ACC112 (cell line): ENCODE measurements around the gene PIGV.
A peak's percentile ranks its signal among the peaks of the same experiment; 100 is the strongest.

Experiments
- H2AFZ ChIP-seq: fragments of 200-600 bp; sonication (generic); one replicate; pipeline ENCODE4 v1.6.0; 2017; ENCODE audit warnings: antibody characterized with exemption, low read length; ENCODE audit not compliant: unreplicated experiment
- H3K27ac ChIP-seq: fragments of 200-600 bp; sonication (generic); 2 replicates; pipeline ENCODE4 v1.5.1; 2014; ENCODE audit warnings: low read depth, mild to moderate bottlenecking, antibody characterized with exemption, low read length, moderate library complexity
- H3K27me3 ChIP-seq: fragments of 200-600 bp; sonication (generic); 2 replicates; pipeline ENCODE4 v1.6.1; 2014; ENCODE audit warnings: mild to moderate bottlenecking, antibody characterized with exemption, low read length, moderate library complexity, mixed read lengths; ENCODE audit not compliant: insufficient read depth
- H3K36me3 ChIP-seq: fragments of 200-600 bp; sonication (generic); 2 replicates; pipeline ENCODE4 v1.6.1; 2016; ENCODE audit warnings: mild to moderate bottlenecking, antibody characterized with exemption, low read length, moderate library complexity, mixed read lengths; ENCODE audit not compliant: insufficient read depth
- H3K4me1 ChIP-seq: fragments of 200-600 bp; sonication (generic); one replicate; pipeline ENCODE4 v1.6.1; 2016; ENCODE audit warnings: low read length, mixed read lengths; ENCODE audit not compliant: insufficient read depth, unreplicated experiment, control insufficient read depth
- H3K4me3 ChIP-seq: fragments of 200-600 bp; sonication (generic); 2 replicates; pipeline ENCODE4 v1.5.1; 2014; ENCODE audit warnings: mild to moderate bottlenecking, low read depth, low read length
- H3K79me2 ChIP-seq: fragments of 200-600 bp; sonication (generic); one replicate; pipeline ENCODE4 v1.6.0; 2016; ENCODE audit warnings: low read length; ENCODE audit not compliant: control insufficient read depth, unreplicated experiment, insufficient read depth

PIGV gene

DNA sequence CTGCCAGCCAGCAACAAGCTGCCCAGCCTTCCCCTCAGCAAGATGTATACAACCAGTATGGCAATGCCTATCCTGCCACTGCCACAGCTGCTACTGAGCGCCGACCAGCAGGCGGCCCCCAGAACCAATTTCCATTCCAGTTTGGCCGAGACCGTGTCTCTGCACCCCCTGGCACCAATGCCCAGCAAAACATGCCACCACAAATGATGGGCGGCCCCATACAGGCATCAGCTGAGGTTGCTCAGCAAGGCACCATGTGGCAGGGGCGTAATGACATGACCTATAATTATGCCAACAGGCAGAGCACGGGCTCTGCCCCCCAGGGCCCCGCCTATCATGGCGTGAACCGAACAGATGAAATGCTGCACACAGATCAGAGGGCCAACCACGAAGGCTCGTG is 13.3 kb upstream of the PIGV start:
- Histone ChIP-seq H3K27me3 (no peaks in the 10 kb centered on the region), H3K36me3 (peaks cover 52% of the 10 kb centered on the region), H3K79me2 (no peaks in the 10 kb centered on the region), H3K27ac (no peak overlapping the region), H2AFZ (no peak overlapping the region), H3K4me1 (peaks cover 35% of the 10 kb centered on the region), H3K4me3 (no peak overlapping the region)

GRCh38 chr1:26775666-26776065 is 12.1 kb upstream of the PIGV start:
- H3K27ac ChIP-seq, result no peak overlapping the region
- peaks cover 31% of the 10 kb centered on the region for H3K4me1 ChIP-seq
- H3K79me2 ChIP-seq, result no peaks in the 10 kb centered on the region
- no peak overlapping the region for H3K4me3 ChIP-seq
- no peak overlapping the region for H2AFZ ChIP-seq
- peaks cover 52% of the 10 kb centered on the region for H3K36me3 ChIP-seq
- no peaks in the 10 kb centered on the region for H3K27me3 ChIP-seq

DNA sequence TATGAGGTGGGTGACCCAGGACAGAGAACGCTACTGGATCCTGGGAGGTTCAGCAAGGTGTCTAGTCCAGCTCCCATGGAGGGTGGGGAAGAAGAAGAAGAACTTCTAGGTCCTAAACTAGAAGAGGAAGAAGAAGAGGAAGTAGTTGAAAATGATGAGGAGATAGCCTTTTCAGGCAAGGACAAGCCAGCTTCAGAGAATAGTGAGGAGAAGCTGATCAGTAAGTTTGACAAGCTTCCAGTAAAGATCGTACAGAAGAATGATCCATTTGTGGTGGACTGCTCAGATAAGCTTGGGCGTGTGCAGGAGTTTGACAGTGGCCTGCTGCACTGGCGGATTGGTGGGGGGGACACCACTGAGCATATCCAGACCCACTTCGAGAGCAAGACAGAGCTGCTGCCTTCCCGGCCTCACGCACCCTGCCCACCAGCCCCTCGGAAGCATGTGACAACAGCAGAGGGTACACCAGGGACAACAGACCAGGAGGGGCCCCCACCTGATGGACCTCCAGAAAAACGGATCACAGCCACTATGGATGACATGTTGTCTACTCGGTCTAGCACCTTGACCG is 8.6 kb upstream of the PIGV start:
- peaks cover 15% of the 10 kb centered on the region for H3K4me1 ChIP-seq
- no peaks in the 10 kb centered on the region for H3K79me2 ChIP-seq
- H3K27me3 ChIP-seq, result no peaks in the 10 kb centered on the region
- H3K4me3 ChIP-seq, result no peak overlapping the region
- no peak overlapping the region for H3K27ac ChIP-seq
- H3K36me3 ChIP-seq, result peaks cover 39% of the 10 kb centered on the region
- no peak overlapping the region for H2AFZ ChIP-seq

DNA sequence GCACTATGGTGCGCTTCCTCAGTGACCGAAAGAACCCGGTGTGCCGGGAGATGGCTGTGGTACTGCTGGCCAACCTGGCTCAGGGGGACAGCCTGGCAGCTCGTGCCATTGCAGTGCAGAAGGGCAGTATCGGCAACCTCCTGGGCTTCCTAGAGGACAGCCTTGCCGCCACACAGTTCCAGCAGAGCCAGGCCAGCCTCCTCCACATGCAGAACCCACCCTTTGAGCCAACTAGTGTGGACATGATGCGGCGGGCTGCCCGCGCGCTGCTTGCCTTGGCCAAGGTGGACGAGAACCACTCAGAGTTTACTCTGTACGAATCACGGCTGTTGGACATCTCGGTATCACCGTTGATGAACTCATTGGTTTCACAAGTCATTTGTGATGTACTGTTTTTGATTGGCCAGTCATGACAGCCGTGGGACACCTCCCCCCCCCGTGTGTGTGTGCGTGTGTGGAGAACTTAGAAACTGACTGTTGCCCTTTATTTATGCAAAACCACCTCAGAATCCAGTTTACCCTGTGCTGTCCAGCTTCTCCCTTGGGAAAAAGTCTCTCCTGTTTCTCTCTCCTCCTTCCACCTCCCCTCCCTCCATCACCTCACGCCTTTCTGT is 7.3 kb upstream of the PIGV start:
- no peak overlapping the region for H3K4me3 ChIP-seq
- H3K79me2 ChIP-seq, result no peaks in the 10 kb centered on the region
- H3K27me3 ChIP-seq, result no peaks in the 10 kb centered on the region
- H2AFZ ChIP-seq, result no peak overlapping the region
- H3K4me1 ChIP-seq, result peaks cover 21% of the 10 kb centered on the region
- peaks cover 27% of the 10 kb centered on the region for H3K36me3 ChIP-seq
- no peak overlapping the region for H3K27ac ChIP-seq

DNA sequence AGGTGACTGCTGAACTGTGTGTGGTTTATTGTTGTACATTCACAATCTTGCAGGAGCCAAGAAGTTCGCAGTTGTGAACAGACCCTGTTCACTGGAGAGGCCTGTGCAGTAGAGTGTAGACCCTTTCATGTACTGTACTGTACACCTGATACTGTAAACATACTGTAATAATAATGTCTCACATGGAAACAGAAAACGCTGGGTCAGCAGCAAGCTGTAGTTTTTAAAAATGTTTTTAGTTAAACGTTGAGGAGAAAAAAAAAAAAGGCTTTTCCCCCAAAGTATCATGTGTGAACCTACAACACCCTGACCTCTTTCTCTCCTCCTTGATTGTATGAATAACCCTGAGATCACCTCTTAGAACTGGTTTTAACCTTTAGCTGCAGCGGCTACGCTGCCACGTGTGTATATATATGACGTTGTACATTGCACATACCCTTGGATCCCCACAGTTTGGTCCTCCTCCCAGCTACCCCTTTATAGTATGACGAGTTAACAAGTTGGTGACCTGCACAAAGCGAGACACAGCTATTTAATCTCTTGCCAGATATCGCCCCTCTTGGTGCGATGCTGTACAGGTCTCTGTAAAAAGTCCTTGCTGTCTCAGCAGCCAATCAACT is 6.4 kb upstream of the PIGV start:
- H2AFZ ChIP-seq, result no peak overlapping the region
- no peaks in the 10 kb centered on the region for H3K79me2 ChIP-seq
- peaks cover 21% of the 10 kb centered on the region for H3K36me3 ChIP-seq
- H3K4me1 ChIP-seq, result peaks cover 28% of the 10 kb centered on the region
- H3K27ac ChIP-seq, result no peak overlapping the region
- H3K4me3 ChIP-seq, result no peak overlapping the region
- no peaks in the 10 kb centered on the region for H3K27me3 ChIP-seq

DNA sequence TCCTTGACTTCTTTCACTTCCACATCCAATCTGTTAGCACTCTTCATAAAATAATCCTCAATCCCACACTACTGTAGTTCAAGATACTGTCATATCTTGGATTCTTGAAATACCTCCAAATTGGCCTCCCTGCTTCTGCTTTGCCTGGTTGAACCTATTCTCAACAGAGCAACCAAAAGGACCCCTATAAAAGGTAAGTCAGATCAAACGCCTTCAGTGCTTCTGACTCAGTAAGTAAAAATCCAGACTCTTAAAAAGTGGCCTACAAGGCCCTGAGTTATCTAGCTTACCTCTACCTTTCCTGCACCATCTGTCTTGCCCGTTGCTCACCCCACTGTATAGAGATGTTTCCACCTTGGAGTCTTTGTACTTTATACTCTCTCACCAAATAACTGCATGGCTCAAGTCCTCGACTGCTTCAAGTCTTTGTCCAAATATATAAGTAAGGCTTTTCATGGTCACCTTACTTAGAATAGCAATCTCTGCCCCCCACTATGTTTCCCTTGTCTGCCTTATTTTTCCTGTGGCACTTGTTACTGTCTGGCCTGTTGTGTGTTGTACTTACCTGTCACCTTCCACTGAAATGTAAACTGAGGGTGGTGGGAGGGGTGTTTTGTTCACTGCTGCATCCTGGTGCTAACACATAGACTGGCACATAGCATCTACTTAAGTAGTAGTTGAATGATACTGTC is 5.1 kb upstream of the PIGV start:
- H3K36me3 ChIP-seq, result peaks cover 13% of the 10 kb centered on the region
- H3K27me3 ChIP-seq, result no peaks in the 10 kb centered on the region
- no peak overlapping the region for H2AFZ ChIP-seq
- H3K27ac ChIP-seq, result peak overlapping the region; percentile 5; the same call in 1 of the 2 replicates
- no peak overlapping the region for H3K4me3 ChIP-seq
- H3K4me1 ChIP-seq, result peaks cover 40% of the 10 kb centered on the region
- H3K79me2 ChIP-seq, result no peaks in the 10 kb centered on the region

- Histone ChIP-seq H3K27me3 (no peaks in the 10 kb centered on the region), H3K4me3 (no peak overlapping the region), H3K36me3 (peaks cover 8% of the 10 kb centered on the region; the same call in 1 of the 2 replicates), H2AFZ (no peak overlapping the region), H3K79me2 (no peaks in the 10 kb centered on the region), H3K4me1 (peaks cover 40% of the 10 kb centered on the region), H3K27ac (no peak overlapping the region; the same call in 1 of the 2 replicates)
Measured at GRCh38 chr1:26783646-26784022, 4.1 kb upstream of the PIGV start.

DNA sequence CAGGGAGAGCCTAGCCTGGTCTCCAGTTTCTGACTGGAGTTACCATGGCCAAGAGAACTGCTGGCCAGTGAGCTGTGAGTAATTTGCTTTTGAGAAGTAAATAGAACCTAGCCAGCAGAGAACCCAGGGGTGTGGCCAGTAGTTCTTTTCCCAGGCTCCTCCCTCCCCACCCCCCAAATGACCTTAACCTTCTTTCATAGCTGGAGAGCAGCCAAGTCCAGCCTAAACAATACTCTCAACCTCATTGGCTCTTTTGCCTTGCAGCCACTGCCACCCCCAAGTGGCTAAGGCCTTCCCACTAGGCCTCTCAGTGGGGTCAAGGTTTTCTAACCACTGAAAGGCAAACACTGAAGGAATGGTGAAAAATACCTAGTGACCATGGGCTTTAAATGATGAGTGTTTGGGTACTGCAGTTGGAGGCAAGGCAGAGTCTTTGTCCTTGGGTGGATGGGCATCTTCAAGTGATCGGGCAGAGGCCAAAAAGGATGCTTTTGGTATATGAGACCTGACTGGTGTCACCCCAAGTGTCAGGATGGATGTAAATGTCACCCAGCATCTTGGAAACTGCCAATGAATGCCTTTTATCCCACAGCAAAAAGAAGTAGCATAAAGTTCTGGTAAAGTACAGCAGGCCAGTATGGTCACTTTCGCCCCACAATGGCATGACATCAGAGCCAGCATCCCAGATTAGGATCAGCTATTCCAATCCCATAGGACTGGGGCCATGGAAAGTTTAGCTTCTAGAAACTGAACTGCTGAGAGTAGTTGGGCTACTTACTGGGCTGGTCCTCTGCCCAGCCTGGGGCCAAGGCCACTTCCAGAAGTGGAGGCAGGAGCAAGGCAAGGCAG is 3.5 kb upstream of the PIGV start:
- H3K4me1 ChIP-seq, result peaks cover 40% of the 10 kb centered on the region
- no peak overlapping the region for H2AFZ ChIP-seq
- no peaks in the 10 kb centered on the region for H3K79me2 ChIP-seq
- H3K27ac ChIP-seq, result peak overlapping the region; percentile 43
- H3K4me3 ChIP-seq, result no peak overlapping the region
- H3K27me3 ChIP-seq, result no peaks in the 10 kb centered on the region
- peaks cover 4% of the 10 kb centered on the region; the same call in 1 of the 2 replicates for H3K36me3 ChIP-seq

DNA sequence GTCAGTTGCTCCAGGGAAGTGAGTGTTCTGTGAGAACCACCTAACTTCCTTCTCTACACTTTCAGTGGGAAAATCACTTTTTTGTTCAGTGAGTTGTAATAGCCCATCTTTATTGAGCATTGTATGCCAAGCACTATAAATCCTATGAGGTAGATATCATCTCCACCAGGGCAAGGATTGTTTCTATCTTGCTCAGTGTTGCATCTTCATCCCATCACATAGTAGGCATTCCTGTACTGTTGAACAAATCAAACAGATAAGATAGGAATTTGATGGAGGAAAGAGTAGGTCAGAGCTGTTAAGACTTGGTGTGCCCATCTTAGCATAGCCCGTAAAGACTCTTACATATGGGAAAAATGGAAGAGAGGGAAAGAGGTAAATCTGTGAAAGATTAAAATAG is 2.9 kb upstream of the PIGV start:
- H3K27ac ChIP-seq, result peak overlapping the region; percentile 43
- H3K4me1 ChIP-seq, result peaks cover 46% of the 10 kb centered on the region
- no peaks in the 10 kb centered on the region for H3K79me2 ChIP-seq
- H2AFZ ChIP-seq, result no peak overlapping the region
- H3K36me3 ChIP-seq, result peaks cover 4% of the 10 kb centered on the region; the same call in 1 of the 2 replicates
- no peaks in the 10 kb centered on the region for H3K27me3 ChIP-seq
- no peak overlapping the region for H3K4me3 ChIP-seq
